ENCODE data around the gene FAM131A.

Gene FAM131A

GRCh38 chr3:184350618-184351017 lies 13.2 kb downstream of the FAM131A start:
- Mint-ChIP-seq H3K36me3 (ENCODE audit: insufficient read depth) (peaks cover 2% of the 10 kb centered on the region), H3K9me3 (no peaks in the 10 kb centered on the region), H3K27me3 (no peaks in the 10 kb centered on the region), H3K27ac (no peak overlapping the region), H3K4me1 (ENCODE audit: low read depth in 2 of 2) (peaks cover 0 to 3% of the 10 kb centered on the region in 2 donors), H3K4me3 (no peak overlapping the region)
- ATAC-seq (replicated peaks) (no peak), DNase-seq (no peak)

- Mint-ChIP-seq H3K4me3 (no peak overlapping the region), H3K9me3 (no peaks in the 10 kb centered on the region), H3K27ac (peak overlapping the region; percentile 64 to 73), H3K36me3 (ENCODE audit: insufficient read depth) (peaks cover 2% of the 10 kb centered on the region), H3K4me1 (ENCODE audit: low read depth in 2 of 2) (peaks cover 0 to 3% of the 10 kb centered on the region in 2 donors), H3K27me3 (no peaks in the 10 kb centered on the region)
- no peak for DNase-seq
- ATAC-seq (replicated peaks) = no peak
These were observed 14.2 kb downstream of the FAM131A start for GRCh38 chr3:184351511-184352148.

GRCh38 chr3:184352149-184352785 lies 14.9 kb downstream of the FAM131A start:
- H3K4me3 Mint-ChIP-seq = no peak overlapping the region

GRCh38 chr3:184352897-184353545 lies 15.6 kb downstream of the FAM131A start:
- Mint-ChIP-seq H3K9me3 (no peaks in the 10 kb centered on the region), H3K27ac (no peak overlapping the region), H3K4me3 (no peak overlapping the region), H3K27me3 (no peaks in the 10 kb centered on the region), H3K36me3 (ENCODE audit: insufficient read depth) (peaks cover 2% of the 10 kb centered on the region), H3K4me1 (ENCODE audit: low read depth in 2 of 2) (peaks cover 0 to 3% of the 10 kb centered on the region in 2 donors)
- ATAC-seq (replicated peaks) (no peak), DNase-seq (no peak)

More at GRCh38 chr3:184352149-184352785, 14.9 kb downstream of the FAM131A start:
- Mint-ChIP-seq H3K36me3 (ENCODE audit: insufficient read depth) (peaks cover 2% of the 10 kb centered on the region), H3K9me3 (no peaks in the 10 kb centered on the region), H3K27me3 (no peaks in the 10 kb centered on the region), H3K4me1 (ENCODE audit: low read depth in 2 of 2) (peaks cover 0 to 3% of the 10 kb centered on the region in 2 donors), H3K27ac (peak overlapping the region in 1 of 2 donors; percentile 73)
- ATAC-seq (replicated peaks) = no peak
- DNase-seq = no peak

GRCh38 chr3:184353546-184353941 lies 16.1 kb downstream of the FAM131A start:
- H3K4me3 Mint-ChIP-seq = peak overlapping the region; percentile 22 to 25
- DNase-seq (no peak), ATAC-seq (replicated peaks) (no peak)
- H3K27me3 Mint-ChIP-seq = no peaks in the 10 kb centered on the region
- peaks cover 2% of the 10 kb centered on the region for H3K36me3 Mint-ChIP-seq (ENCODE audit: insufficient read depth)
- no peak overlapping the region for H3K27ac Mint-ChIP-seq
- no peaks in the 10 kb centered on the region for H3K9me3 Mint-ChIP-seq
- H3K4me1 Mint-ChIP-seq (ENCODE audit: low read depth in 2 of 2) = peaks cover 0 to 3% of the 10 kb centered on the region in 2 donors

GRCh38 chr3:184354121-184354728 lies 16.8 kb downstream of the FAM131A start:
- H3K9me3 Mint-ChIP-seq = no peaks in the 10 kb centered on the region
- ATAC-seq (replicated peaks) (peak; percentile 78), DNase-seq (peak; percentile 48 to 59 (median 51))
- H3K4me3 Mint-ChIP-seq = peak overlapping the region; percentile 22 to 25
- H3K36me3 Mint-ChIP-seq (ENCODE audit: insufficient read depth) = peaks cover 5% of the 10 kb centered on the region
- H3K27me3 Mint-ChIP-seq = no peaks in the 10 kb centered on the region
- peaks cover 0 to 3% of the 10 kb centered on the region in 2 donors for H3K4me1 Mint-ChIP-seq (ENCODE audit: low read depth in 2 of 2)
- H3K27ac Mint-ChIP-seq = no peak overlapping the region

- ATAC-seq (replicated peaks) (no peak), DNase-seq (no peak)
- Mint-ChIP-seq H3K4me1 (ENCODE audit: low read depth in 2 of 2) (peaks cover 0 to 3% of the 10 kb centered on the region in 2 donors), H3K4me3 (no peak overlapping the region), H3K9me3 (no peaks in the 10 kb centered on the region), H3K36me3 (ENCODE audit: insufficient read depth) (peaks cover 5% of the 10 kb centered on the region), H3K27ac (no peak overlapping the region), H3K27me3 (no peaks in the 10 kb centered on the region)
These were observed 17.4 kb downstream of the FAM131A start for GRCh38 chr3:184354754-184355153.

GRCh38 chr3:184355261-184356040 lies 18.1 kb downstream of the FAM131A start:
- Mint-ChIP-seq H3K27me3 (no peaks in the 10 kb centered on the region), H3K27ac (no peak overlapping the region), H3K9me3 (no peaks in the 10 kb centered on the region), H3K36me3 (ENCODE audit: insufficient read depth) (peaks cover 5% of the 10 kb centered on the region), H3K4me3 (no peak overlapping the region), H3K4me1 (ENCODE audit: low read depth in 2 of 2) (peaks cover 0 to 5% of the 10 kb centered on the region in 2 donors)
- DNase-seq (no peak), ATAC-seq (replicated peaks) (no peak)

- Mint-ChIP-seq H3K9me3 (no peaks in the 10 kb centered on the region), H3K27ac (no peak overlapping the region), H3K4me1 (ENCODE audit: low read depth in 2 of 2) (peaks cover 8 to 9% of the 10 kb centered on the region in 2 donors), H3K4me3 (no peak overlapping the region), H3K36me3 (ENCODE audit: insufficient read depth) (peaks cover 9% of the 10 kb centered on the region), H3K27me3 (no peaks in the 10 kb centered on the region)
- DNase-seq (no peak), ATAC-seq (replicated peaks) (no peak)
These were observed 20.1 kb downstream of the FAM131A start for GRCh38 chr3:184357248-184358123.

GRCh38 chr3:184358124-184358767 lies 20.8 kb downstream of the FAM131A start:
- Mint-ChIP-seq H3K27ac (no peak overlapping the region), H3K27me3 (no peaks in the 10 kb centered on the region), H3K36me3 (ENCODE audit: insufficient read depth) (peaks cover 14% of the 10 kb centered on the region), H3K9me3 (no peaks in the 10 kb centered on the region), H3K4me3 (no peak overlapping the region), H3K4me1 (ENCODE audit: low read depth in 2 of 2) (peaks cover 9 to 10% of the 10 kb centered on the region in 2 donors)
- no peak for DNase-seq
- ATAC-seq (replicated peaks) = no peak

GRCh38 chr3:184358921-184359350 lies 21.5 kb downstream of the FAM131A start:
- DNase-seq (no peak), ATAC-seq (replicated peaks) (no peak)
- Mint-ChIP-seq H3K27ac (no peak overlapping the region), H3K4me3 (peak overlapping the region in 1 of 2 donors; percentile 22), H3K4me1 (ENCODE audit: low read depth in 2 of 2) (peaks cover 9 to 13% of the 10 kb centered on the region in 2 donors), H3K9me3 (no peaks in the 10 kb centered on the region), H3K27me3 (no peaks in the 10 kb centered on the region), H3K36me3 (ENCODE audit: insufficient read depth) (peaks cover 21% of the 10 kb centered on the region)

GRCh38 chr3:184359610-184360009 lies 22.2 kb downstream of the FAM131A start:
- peak overlapping the region; percentile 71 to 79 for H3K4me3 Mint-ChIP-seq
- H3K27ac Mint-ChIP-seq = no peak overlapping the region
- H3K27me3 Mint-ChIP-seq = no peaks in the 10 kb centered on the region
- peaks cover 13 to 17% of the 10 kb centered on the region in 2 donors for H3K4me1 Mint-ChIP-seq (ENCODE audit: low read depth in 2 of 2)
- no peaks in the 10 kb centered on the region for H3K9me3 Mint-ChIP-seq
- ATAC-seq (replicated peaks) = no peak
- peaks cover 23% of the 10 kb centered on the region for H3K36me3 Mint-ChIP-seq (ENCODE audit: insufficient read depth)
- no peak for DNase-seq

Measured in effector memory CD8-positive, alpha-beta T cell (primary cell).